HCT116 (cell line): ENCODE measurements around the gene IGF2. TPM values are rescaled to one million over a fixed set of nuclear protein-coding genes. Genes with fewer than 3 reads are reported as not detected.

Experiments
- ATAC-seq: fragments of 200-7000 bp; cut with Tn5 transposase; 2 replicates; pipeline ENCODE4 v1.9.1; 2020; ENCODE audit warnings: mild to moderate bottlenecking, moderate library complexity
- BruUV-seq: library from RNA; stranded (reverse); fragments of 400-500 nt; replicated peaks from 2 replicates; lab custom pipeline; 2021; lab: Mats Ljungman, UMichigan
- CTCF ChIA-PET: fragments of 300-600 bp; sonication (Branson Sonifier 250); formaldehyde crosslinking; loops from one replicate; lab custom pipeline; 2021; ENCODE audit warnings: antibody characterized with exemption; lab: Charles Lee
- POLR2A ChIA-PET: fragments of 300-600, 350-600 bp; sonication (Branson Sonifier 250); formaldehyde crosslinking; loops from one replicate; lab custom pipeline; 2021; ENCODE audit warnings: antibody characterized with exemption; lab: Charles Lee
- RAD21 ChIA-PET, 2 experiments: fragments of 300-600 bp; sonication (Branson Sonifier 250); formaldehyde crosslinking; loops; one replicate each; lab custom pipeline; 2023; ENCODE audit warnings: low total read pairs in 2 of 2; ENCODE audit not compliant: uncharacterized antibody in 2 of 2, unreplicated experiment in 2 of 2, low non-redundant PET in 1 of 2; lab: Charles Lee
- DNase-seq: peaks from one replicate; pipeline ENCODE4 v3.0.0-alpha.2; 2010; ENCODE audit warnings: low read depth, low spot score
- H2AFZ ChIP-seq: fragments of 200-600 bp; shearing (Covaris generic), sonication (generic); 2 replicates; pipeline ENCODE4 v1.6.1; 2017; ENCODE audit warnings: low read depth, mixed run types, mixed read lengths, antibody characterized with exemption, low read length; ENCODE audit not compliant: poor library complexity, severe bottlenecking
- H3K27ac ChIP-seq: 2 replicates; pipeline ENCODE4 v1.5.1; 2012; ENCODE audit warnings: low read depth, low read length
- H3K27me3 ChIP-seq: fragments of 200-600 bp; sonication (generic); 2 replicates; pipeline ENCODE4 v1.6.1; 2016; ENCODE audit warnings: mixed run types, low read length, mixed read lengths; ENCODE audit not compliant: insufficient read depth
- H3K36me3 ChIP-seq, 2 experiments: fragments of 200-500 bp in 1 of 2; fragments of 200-600 bp in 1 of 2; sonication (Bioruptor generic) in 1 of 2; sonication (generic) in 1 of 2; 2 replicates each; pipeline versions ENCODE4 v1.5.1 to v1.6.1; 2014 to 2016; ENCODE audit warnings: low read length in 2 of 2, inconsistent platforms in 1 of 2, mixed read lengths in 1 of 2, mixed run types in 1 of 2; ENCODE audit not compliant: insufficient read depth in 2 of 2, control insufficient read depth in 1 of 2
- H3K4me1 ChIP-seq, 2 experiments: fragments of 200-600 bp in 1 of 2; sonication (generic) in 1 of 2; 2 replicates each; pipeline versions ENCODE4 v1.5.1 to v1.6.1; 2012 to 2017; ENCODE audit warnings: low read length in 2 of 2, inconsistent platforms in 1 of 2, mild to moderate bottlenecking in 1 of 2, mixed read lengths in 1 of 2, mixed run types in 1 of 2, moderate library complexity in 1 of 2; ENCODE audit not compliant: insufficient read depth in 2 of 2, control insufficient read depth in 1 of 2
- H3K4me2 ChIP-seq: fragments of 200-600 bp; sonication (generic); 2 replicates; pipeline ENCODE4 v1.6.1; 2017; ENCODE audit warnings: mixed run types, low read length, mixed read lengths
- H3K4me3 ChIP-seq, 2 experiments: fragments of 200-600 bp in 1 of 2; sonication (generic) in 1 of 2; replicated peaks in 1 of 2; 2 replicates each; pipeline ENCODE4 v1.5.1; 2011 to 2016; ENCODE audit warnings: low read length in 2 of 2, control low read depth in 1 of 2, low read depth in 1 of 2, mild to moderate bottlenecking in 1 of 2, mixed read lengths in 1 of 2, mixed run types in 1 of 2
- H3K79me2 ChIP-seq: fragments of 200-600 bp; sonication (generic); 2 replicates; pipeline ENCODE4 v1.6.1; 2017; ENCODE audit warnings: mild to moderate bottlenecking, mixed run types, low read length, moderate library complexity, mixed read lengths; ENCODE audit not compliant: insufficient read depth
- H3K9ac ChIP-seq: fragments of 200-600 bp; sonication (generic); 2 replicates; pipeline ENCODE4 v1.6.1; 2016; ENCODE audit warnings: low read length, mixed read lengths
- H3K9me2 ChIP-seq: fragments of 200-600 bp; sonication (generic), shearing (Covaris generic); 2 replicates; pipeline ENCODE4 v1.6.1; 2017; ENCODE audit warnings: mixed run types, mild to moderate bottlenecking, moderate library complexity; ENCODE audit not compliant: insufficient read depth
- H3K9me3 ChIP-seq, 2 experiments: fragments of 200-500 bp in 1 of 2; fragments of 200-600 bp in 1 of 2; sonication (Bioruptor generic) in 1 of 2; sonication (generic) in 1 of 2; 2 replicates each; pipeline ENCODE4 v1.6.1; 2014 to 2017; ENCODE audit warnings: low read length in 2 of 2, mixed read lengths in 2 of 2, inconsistent platforms in 1 of 2, low read depth in 1 of 2, mild to moderate bottlenecking in 1 of 2, mixed run types in 1 of 2, moderate library complexity in 1 of 2; ENCODE audit not compliant: control insufficient read depth in 1 of 2, insufficient read depth in 1 of 2
- H4K20me1 ChIP-seq: fragments of 200-600 bp; sonication (generic), shearing (Covaris generic); 2 replicates; pipeline ENCODE4 v1.6.1; 2017; ENCODE audit warnings: mixed run types, mild to moderate bottlenecking, moderate library complexity; ENCODE audit not compliant: insufficient read depth
- ATF3 ChIP-seq: IDR thresholded peaks from 2 replicates; pipeline ENCODE4 v1.6.1; 2012
- CBX3 ChIP-seq: IDR thresholded peaks from 2 replicates; pipeline ENCODE4 v1.6.1; 2012; ENCODE audit warnings: low read depth
- EGR1 ChIP-seq: IDR thresholded peaks from 2 replicates; pipeline ENCODE4 v1.6.1; 2012; ENCODE audit warnings: low read depth
- ELF1 ChIP-seq: IDR thresholded peaks from 2 replicates; pipeline ENCODE4 v1.6.1; 2012; ENCODE audit warnings: low read depth, borderline replicate concordance
- EZH2 ChIP-seq: fragments of 200-600 bp; sonication (generic); IDR thresholded peaks from 2 replicates; pipeline ENCODE4 v1.6.1; 2017; ENCODE audit warnings: antibody characterized with exemption, mixed run types
- EZH2phosphoT487 ChIP-seq: fragments of 200-600 bp; IDR thresholded peaks from 2 replicates; pipeline ENCODE4 v1.6.1; 2018; ENCODE audit warnings: antibody characterized with exemption, borderline replicate concordance
- JUND ChIP-seq: IDR thresholded peaks from 2 replicates; pipeline ENCODE4 v1.6.1; 2012
- POLR2A ChIP-seq: IDR thresholded peaks from 2 replicates; pipeline ENCODE4 v1.7.0; 2011; ENCODE audit warnings: borderline replicate concordance; ENCODE audit not compliant: insufficient read depth, insufficient read length; ENCODE audit errors: extremely low read depth
- POLR2AphosphoS5 ChIP-seq: IDR thresholded peaks from 2 replicates; pipeline ENCODE4 v1.6.1; 2011; ENCODE audit warnings: mild to moderate bottlenecking, low read depth, low read length, moderate library complexity
- RAD21 ChIP-seq: IDR thresholded peaks from 2 replicates; pipeline ENCODE4 v1.6.1; 2012; ENCODE audit warnings: low read depth, mild to moderate bottlenecking
- REST ChIP-seq: IDR thresholded peaks from 2 replicates; pipeline ENCODE4 v1.6.1; 2012; ENCODE audit warnings: low read depth
- SP1 ChIP-seq: IDR thresholded peaks from 2 replicates; pipeline ENCODE4 v1.6.1; 2012; ENCODE audit warnings: low read depth
- TCF7L2 ChIP-seq: IDR thresholded peaks from 2 replicates; pipeline ENCODE4 v1.7.0; 2011; ENCODE audit warnings: borderline replicate concordance, inconsistent platforms; ENCODE audit not compliant: insufficient read depth, insufficient read length; ENCODE audit errors: extremely low read depth
- YY1 ChIP-seq: IDR thresholded peaks from 2 replicates; pipeline ENCODE4 v1.6.1; 2011; ENCODE audit warnings: low read length, low read depth, moderate library complexity, mild to moderate bottlenecking; ENCODE audit not compliant: insufficient replicate concordance; ENCODE audit errors: extremely low read depth
- ZFX ChIP-seq: fragments of 450-650 bp; IDR thresholded peaks from 2 replicates; pipeline ENCODE4 v1.6.1; 2017
- ZNF274 ChIP-seq: fragments of 200-500 bp; sonication (Bioruptor generic); IDR thresholded peaks from 2 replicates; pipeline ENCODE4 v1.6.1; 2014; ENCODE audit warnings: mild to moderate bottlenecking, low read depth, low read length, inconsistent platforms
- intact Hi-C: fragments of 100-400 bp; cut with micrococcal nuclease; formaldehyde crosslinking; loops from 2 replicates; pipeline ENCODE4 v1.10.0; 2022
- total RNA-seq: library from RNA; stranded (reverse); gene quantifications from one replicate; pipeline ENCODE4 v1.2.1, GENCODE V29; 2021; ENCODE audit not compliant: unreplicated experiment
- TF ChIP-seq, protein P1 (sequence below), 3 experiments: fragments of 200-600 bp in 1 of 3; sonication (generic) in 1 of 3; IDR thresholded peaks in 2 of 3; conservative IDR thresholded peaks in 1 of 3; 2 replicates each; pipeline ENCODE4 v1.5.1; 2012 to 2017; ENCODE audit warnings: low read depth in 2 of 3, low read length in 2 of 3, antibody characterized with exemption in 1 of 3, borderline replicate concordance in 1 of 3, control low read depth in 1 of 3, mild to moderate bottlenecking in 1 of 3, mixed read lengths in 1 of 3, mixed run types in 1 of 3, moderate library complexity in 1 of 3; ENCODE audit not compliant: insufficient read depth in 1 of 3
- TF ChIP-seq, protein P2 (sequence below): IDR thresholded peaks from 2 replicates; pipeline ENCODE4 v1.6.1; 2012
- TF ChIP-seq, protein P3 (sequence below): IDR thresholded peaks from 2 replicates; pipeline ENCODE4 v1.6.1; 2011; ENCODE audit warnings: mild to moderate bottlenecking, low read length, moderate library complexity; ENCODE audit not compliant: insufficient replicate concordance; ENCODE audit errors: extremely low read depth

The IGF2 gene
- total RNA-seq, 1 experiment from 2014 or later = 17.9 TPM

- Histone ChIP-seq H3K27me3 (no peaks in the 10 kb centered on the region), H3K9ac (no peak overlapping the region), H3K4me2 (no peak overlapping the region), H3K27ac (no peak overlapping the region), H2AFZ (no peak overlapping the region), H3K9me2 (no peaks in the 10 kb centered on the region), H4K20me1 (no peaks in the 10 kb centered on the region), H3K9me3 (no peaks in the 10 kb centered on the region), H3K36me3 (no peaks in the 10 kb centered on the region), H3K4me1 (peaks cover 0 to 23% of the 10 kb centered on the region in 2 experiments; a peak in 2 of 4 replicates), H3K79me2 (no peaks in the 10 kb centered on the region), H3K4me3 (no peak overlapping the region)
- ATAC-seq (no peak), DNase-seq (no peak)
- ChIA-PET POLR2A (no interaction called here), CTCF (no interaction called here), RAD21 (no interaction called here)
- TF ChIP-seq EZH2phosphoT487 (no peak), RAD21 (no peak), ZNF274 (no peak), CBX3 (no peak), SP1 (no peak), EZH2 (no peak), EGR1 (no peak), POLR2AphosphoS5 (no peak), JUND (no peak), ZFX (no peak), POLR2A (no peak), REST (no peak), YY1 (no peak), ELF1 (no peak), ATF3 (no peak), TCF7L2 (no peak)
- TF ChIP-seq, protein P1, sequence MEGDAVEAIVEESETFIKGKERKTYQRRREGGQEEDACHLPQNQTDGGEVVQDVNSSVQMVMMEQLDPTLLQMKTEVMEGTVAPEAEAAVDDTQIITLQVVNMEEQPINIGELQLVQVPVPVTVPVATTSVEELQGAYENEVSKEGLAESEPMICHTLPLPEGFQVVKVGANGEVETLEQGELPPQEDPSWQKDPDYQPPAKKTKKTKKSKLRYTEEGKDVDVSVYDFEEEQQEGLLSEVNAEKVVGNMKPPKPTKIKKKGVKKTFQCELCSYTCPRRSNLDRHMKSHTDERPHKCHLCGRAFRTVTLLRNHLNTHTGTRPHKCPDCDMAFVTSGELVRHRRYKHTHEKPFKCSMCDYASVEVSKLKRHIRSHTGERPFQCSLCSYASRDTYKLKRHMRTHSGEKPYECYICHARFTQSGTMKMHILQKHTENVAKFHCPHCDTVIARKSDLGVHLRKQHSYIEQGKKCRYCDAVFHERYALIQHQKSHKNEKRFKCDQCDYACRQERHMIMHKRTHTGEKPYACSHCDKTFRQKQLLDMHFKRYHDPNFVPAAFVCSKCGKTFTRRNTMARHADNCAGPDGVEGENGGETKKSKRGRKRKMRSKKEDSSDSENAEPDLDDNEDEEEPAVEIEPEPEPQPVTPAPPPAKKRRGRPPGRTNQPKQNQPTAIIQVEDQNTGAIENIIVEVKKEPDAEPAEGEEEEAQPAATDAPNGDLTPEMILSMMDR (IDR thresholded peaks at IDR 0.05 in 2 of 3, conservative IDR thresholded peaks at IDR 0.05 in 1 of 3; ENCODE audit: borderline replicate concordance in 1 of 3, insufficient read depth in 1 of 3, low read depth in 2 of 3, low read length in 2 of 3) = no peak
- TF ChIP-seq, protein P2, sequence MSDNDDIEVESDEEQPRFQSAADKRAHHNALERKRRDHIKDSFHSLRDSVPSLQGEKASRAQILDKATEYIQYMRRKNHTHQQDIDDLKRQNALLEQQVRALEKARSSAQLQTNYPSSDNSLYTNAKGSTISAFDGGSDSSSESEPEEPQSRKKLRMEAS = no peak
- TF ChIP-seq, protein P3, sequence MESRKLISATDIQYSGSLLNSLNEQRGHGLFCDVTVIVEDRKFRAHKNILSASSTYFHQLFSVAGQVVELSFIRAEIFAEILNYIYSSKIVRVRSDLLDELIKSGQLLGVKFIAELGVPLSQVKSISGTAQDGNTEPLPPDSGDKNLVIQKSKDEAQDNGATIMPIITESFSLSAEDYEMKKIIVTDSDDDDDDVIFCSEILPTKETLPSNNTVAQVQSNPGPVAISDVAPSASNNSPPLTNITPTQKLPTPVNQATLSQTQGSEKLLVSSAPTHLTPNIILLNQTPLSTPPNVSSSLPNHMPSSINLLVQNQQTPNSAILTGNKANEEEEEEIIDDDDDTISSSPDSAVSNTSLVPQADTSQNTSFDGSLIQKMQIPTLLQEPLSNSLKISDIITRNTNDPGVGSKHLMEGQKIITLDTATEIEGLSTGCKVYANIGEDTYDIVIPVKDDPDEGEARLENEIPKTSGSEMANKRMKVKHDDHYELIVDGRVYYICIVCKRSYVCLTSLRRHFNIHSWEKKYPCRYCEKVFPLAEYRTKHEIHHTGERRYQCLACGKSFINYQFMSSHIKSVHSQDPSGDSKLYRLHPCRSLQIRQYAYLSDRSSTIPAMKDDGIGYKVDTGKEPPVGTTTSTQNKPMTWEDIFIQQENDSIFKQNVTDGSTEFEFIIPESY = no peak
- intact Hi-C loops = loop anchor here (5.0 kb wide), 1 partner anchor 52 kb away; no protein-coding TSS in a partner anchor
- no TSS peak for BruUV-seq
Observed at GRCh38 chr11:2139621-2140337, 590 bp upstream of the IGF2 start.
